HG02588 (cell line): Measurements from ENCODE around the gene STK32C.
"Not testable (repeated sequence)": the region's sequence is repeated elsewhere in the genome, so short reads cannot be mapped to it uniquely, and the experiment has no call there.

ENCODE experiments used
- ATAC-seq: cut with Tn5 transposase; IDR thresholded peaks from one replicate; pipeline ENCODE4 v1.9.1; 2021; ENCODE audit warnings: mild to moderate bottlenecking, moderate library complexity; ENCODE audit not compliant: unreplicated experiment

The STK32C gene

GRCh38 chr10:132307823-132308586 is at the start of gene STK32C:
STK32C (minus strand) TSS chr10:132307950; CDS start chr10:132307833, 117 bp downstream.
- ATAC-seq: peak; percentile 67

- no peak for ATAC-seq
Observed at GRCh38 chr10:132356621-132357195, 49.0 kb upstream of the STK32C start.

DNA sequence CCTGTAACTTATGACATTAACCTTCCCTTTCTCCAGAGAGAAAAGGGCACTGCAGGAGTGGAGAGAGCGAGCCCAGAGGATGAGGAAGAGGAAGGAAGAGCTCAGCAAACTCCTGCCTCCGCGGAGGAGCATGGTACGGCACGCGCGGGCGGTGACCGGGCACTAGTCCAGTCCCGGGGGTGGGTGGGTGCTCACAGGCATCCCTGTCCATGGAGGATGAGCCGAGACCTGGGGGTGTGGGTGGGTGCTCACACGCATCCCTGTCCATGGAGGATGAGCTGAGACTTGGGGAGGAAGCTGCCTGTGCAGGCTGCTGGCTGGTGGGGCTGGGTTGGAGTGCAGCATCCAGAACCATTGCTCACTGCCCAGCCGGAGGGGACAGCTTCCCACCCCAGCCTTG is 48.0 kb upstream of the STK32C start:
- ATAC-seq: no peak

DNA sequence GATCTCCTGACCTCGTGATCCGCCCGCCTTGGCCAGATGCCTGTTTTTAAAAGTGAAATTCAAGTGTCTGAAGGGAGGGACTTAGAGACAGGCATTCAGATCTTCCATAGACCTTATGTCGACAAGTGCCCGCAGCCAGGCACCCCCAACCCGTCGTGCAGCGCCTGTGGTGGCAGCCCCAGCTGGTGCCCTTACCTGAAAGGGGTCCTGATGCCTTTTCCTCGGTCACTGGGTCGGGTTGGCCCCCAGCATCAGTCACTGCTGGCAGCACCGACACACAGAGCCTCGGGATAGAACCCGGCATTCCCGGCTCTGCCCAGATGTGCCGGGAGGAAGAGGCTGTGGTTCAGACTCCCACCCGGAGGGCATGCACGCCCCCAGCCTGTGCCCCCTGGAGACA is 47.5 kb upstream of the STK32C start:
- ATAC-seq: no peak

GRCh38 chr10:132354356-132355094 is 46.8 kb upstream of the STK32C start:
- no peak for ATAC-seq

- no peak for ATAC-seq
Observed at GRCh38 chr10:132353456-132354355, 46.0 kb upstream of the STK32C start.

GRCh38 chr10:132352462-132353308 is 44.9 kb upstream of the STK32C start:
- ATAC-seq: not testable (repeated sequence)

- ATAC-seq: no peak
Observed at GRCh38 chr10:132351611-132352010, 43.9 kb upstream of the STK32C start.

GRCh38 chr10:132350946-132351345 is 43.2 kb upstream of the STK32C start:
- no peak for ATAC-seq

- ATAC-seq: no peak
Observed at GRCh38 chr10:132350391-132350790, 42.6 kb upstream of the STK32C start.

- no peak for ATAC-seq
Observed at GRCh38 chr10:132349766-132350165, 42.0 kb upstream of the STK32C start.

DNA sequence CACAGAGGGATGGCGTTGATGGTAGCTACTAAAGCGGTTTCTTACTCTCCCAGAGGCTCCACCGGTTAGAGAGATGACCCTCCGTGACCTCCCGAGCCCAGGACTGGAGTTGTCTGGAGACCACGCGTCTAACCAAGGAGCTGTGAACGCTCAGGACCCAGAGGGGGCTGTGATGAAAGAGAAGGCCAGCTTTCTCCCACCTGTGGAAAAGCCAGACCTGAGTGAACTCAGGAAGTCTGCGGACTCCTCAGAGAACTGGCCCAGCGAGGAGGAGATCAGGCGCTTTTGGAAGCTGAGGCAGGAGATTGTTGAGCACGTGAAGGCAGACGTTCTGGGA is 40.1 kb upstream of the STK32C start:
- no peak for ATAC-seq

DNA sequence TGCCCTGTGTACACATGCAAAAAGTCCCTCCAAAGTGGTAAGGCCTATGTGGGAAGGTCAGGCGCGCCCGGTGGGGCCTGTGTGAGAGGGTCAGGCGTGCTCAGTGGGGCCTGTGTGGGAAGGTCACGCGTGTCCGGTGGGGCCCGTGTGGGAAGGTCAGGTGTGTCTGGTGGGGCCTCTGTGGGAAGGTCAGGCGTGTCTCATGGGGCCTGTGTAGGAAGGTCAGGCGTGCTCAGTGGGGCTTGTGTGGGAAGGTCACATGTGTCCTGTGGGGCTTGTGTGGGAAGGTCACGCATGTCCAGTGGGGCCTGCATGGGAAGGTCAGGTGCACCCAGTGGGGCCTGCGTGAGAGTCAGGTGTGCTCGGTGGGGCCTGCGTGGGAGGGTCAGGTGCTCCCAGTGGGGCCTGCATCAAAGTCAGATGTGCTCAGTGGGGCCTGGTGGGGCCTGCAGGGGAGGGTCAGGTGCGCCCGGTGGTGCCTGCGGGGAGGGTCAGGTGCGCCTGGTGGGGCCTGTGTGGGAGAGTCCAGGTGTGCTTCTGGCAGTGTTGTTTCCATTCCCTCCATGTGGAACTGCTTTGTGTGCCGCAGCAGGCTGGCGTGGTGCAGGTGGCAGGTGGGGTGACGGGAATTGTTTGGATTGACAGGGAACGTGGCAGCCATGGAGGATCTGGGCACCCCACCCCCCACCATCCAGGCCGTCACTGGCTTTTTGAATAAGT is 39.6 kb upstream of the STK32C start:
- no peak for ATAC-seq

- no peak for ATAC-seq
Observed at GRCh38 chr10:132346806-132347205, 39.1 kb upstream of the STK32C start.

GRCh38 chr10:132345345-132345744 is 37.6 kb upstream of the STK32C start:
- no peak for ATAC-seq

GRCh38 chr10:132344386-132344785 is 36.6 kb upstream of the STK32C start:
- ATAC-seq: no peak

DNA sequence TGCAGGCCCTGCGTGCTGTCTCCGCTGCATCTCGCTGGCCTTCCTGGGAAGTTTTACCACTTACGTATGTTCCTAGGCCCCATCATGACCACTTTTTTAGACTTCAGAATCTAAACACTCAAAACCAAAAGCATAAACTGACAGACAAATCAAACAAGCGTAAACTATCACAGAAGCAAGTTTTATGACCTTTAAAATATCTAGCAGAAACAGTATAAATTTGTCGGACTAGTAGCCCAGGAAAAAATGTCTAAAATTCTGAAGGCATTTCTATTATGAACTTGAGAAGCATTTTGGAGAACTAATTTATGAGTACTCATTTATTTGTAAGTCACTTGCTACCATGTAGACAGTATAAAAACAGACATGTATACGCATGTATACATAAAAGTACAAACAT is 34.8 kb upstream of the STK32C start:
- no peak for ATAC-seq

DNA sequence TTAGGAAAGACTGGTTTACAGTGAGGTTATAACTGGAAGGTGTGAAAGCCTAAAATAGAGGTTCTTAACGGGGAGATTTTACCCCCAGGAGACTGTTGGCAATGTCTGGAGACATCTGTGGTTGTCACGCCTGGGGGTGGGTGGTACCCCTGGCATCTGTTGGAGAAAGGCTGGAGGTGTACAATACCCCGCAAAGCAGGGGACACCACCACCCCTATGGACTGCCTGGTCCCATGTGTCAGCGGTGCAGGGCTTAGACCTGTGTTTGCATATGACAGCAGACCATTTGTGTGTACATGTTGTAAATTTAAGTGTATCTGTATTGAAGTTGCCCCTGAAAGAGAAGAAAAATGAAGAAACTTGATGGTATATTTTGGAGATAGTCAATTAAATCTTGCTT is 34.0 kb upstream of the STK32C start:
- no peak for ATAC-seq

DNA sequence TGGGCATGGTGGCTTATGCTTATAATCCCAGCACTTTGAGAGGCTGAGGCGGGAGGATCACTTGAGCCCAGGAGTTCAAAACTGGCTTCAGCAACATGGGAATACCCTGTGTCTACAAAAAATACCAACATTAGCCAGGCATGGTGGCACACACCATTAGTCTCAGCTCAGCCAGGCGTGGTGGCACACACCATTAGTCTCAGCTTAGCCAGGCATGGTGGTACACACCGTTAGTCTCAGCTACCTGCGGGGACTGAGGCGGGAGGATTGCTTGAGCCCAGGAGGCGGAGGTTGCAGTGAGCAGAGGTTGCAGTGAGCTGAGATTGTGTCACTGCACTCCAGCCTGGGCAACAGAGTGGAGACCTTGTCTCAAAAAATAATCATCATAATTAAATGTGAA is 33.3 kb upstream of the STK32C start:
- ATAC-seq: no peak

DNA sequence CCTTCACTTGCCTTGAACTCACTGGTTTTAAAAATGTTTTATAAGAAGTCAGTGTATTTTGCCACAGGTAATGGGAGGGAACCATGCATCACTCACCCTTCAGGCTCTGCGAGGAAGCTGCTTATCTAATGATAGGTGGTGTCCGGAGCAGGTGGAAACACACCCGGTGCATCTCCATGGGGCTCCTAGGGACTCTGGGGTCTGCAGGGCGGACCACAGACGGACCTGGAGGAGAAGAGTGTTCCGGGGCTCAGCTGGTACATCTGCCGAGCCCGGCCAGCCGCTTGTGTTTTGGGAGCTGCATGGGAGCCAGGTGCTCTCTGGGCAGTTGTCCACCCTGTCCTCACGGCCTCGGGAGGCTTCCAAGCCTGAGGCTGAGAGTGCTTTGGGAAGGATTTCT is 31.5 kb upstream of the STK32C start:
- ATAC-seq: no peak
